SW480 (cell line): ENCODE measurements around the gene ZNF22.

Source experiments
- DNase-seq: peaks from one replicate; pipeline ENCODE4 v3.0.0-alpha.2; 2016; ENCODE audit warnings: low spot score

ZNF22 gene

GRCh38 chr10:45015590-45015989 is 14.9 kb downstream of the ZNF22 start:
- no peak for DNase-seq

- no peak for DNase-seq
These were observed 22.7 kb downstream of the ZNF22 start for GRCh38 chr10:45023426-45023825.

GRCh38 chr10:45034301-45034700 is 33.6 kb downstream of the ZNF22 start:
- DNase-seq, result no peak

- DNase-seq, result no peak
These were observed 35.0 kb downstream of the ZNF22 start for GRCh38 chr10:45035673-45036072.

GRCh38 chr10:45040921-45041542 is 40.3 kb downstream of the ZNF22 start:
- no peak for DNase-seq

GRCh38 chr10:45044290-45044689 is 43.6 kb downstream of the ZNF22 start:
- DNase-seq, result no peak

- DNase-seq, result no peak
These were observed 50.0 kb downstream of the ZNF22 start for GRCh38 chr10:45050551-45051235.

GRCh38 chr10:45052700-45053099 is 52.0 kb downstream of the ZNF22 start:
- DNase-seq, result no peak

GRCh38 chr10:45053569-45054100 is 52.9 kb downstream of the ZNF22 start:
- DNase-seq, result no peak
